HG03095 (cell line): ENCODE results near the gene DSG1.
"Not testable (repeated sequence)": the region's sequence is repeated elsewhere in the genome, so short reads cannot be mapped to it uniquely, and the experiment has no call there.

Experiments
- ATAC-seq: cut with Tn5 transposase; IDR thresholded peaks from one replicate; pipeline ENCODE4 v1.9.1; 2021; ENCODE audit warnings: moderate library complexity; ENCODE audit not compliant: unreplicated experiment

Gene DSG1

GRCh38 chr18:31329787-31330438 lies 12.0 kb downstream of the DSG1 start:
- no peak for ATAC-seq

GRCh38 chr18:31343454-31343853 lies 25.5 kb downstream of the DSG1 start:
- ATAC-seq, result no peak

- ATAC-seq, result not testable (repeated sequence)
These were observed 35.4 kb downstream of the DSG1 start for GRCh38 chr18:31353336-31353735.

GRCh38 chr18:31354990-31355389 lies 37.0 kb downstream of the DSG1 start:
- no peak for ATAC-seq

GRCh38 chr18:31356025-31356424 lies 38.1 kb downstream of the DSG1 start:
- no peak for ATAC-seq

GRCh38 chr18:31364190-31364589 lies 46.2 kb downstream of the DSG1 start:
- no peak for ATAC-seq

- ATAC-seq, result no peak
These were observed 51.5 kb downstream of the DSG1 start for GRCh38 chr18:31369478-31369877.

- ATAC-seq, result no peak
These were observed 54.0 kb downstream of the DSG1 start for GRCh38 chr18:31371989-31372388.

- no peak for ATAC-seq
These were observed 55.7 kb downstream of the DSG1 start for GRCh38 chr18:31373641-31374040.

- ATAC-seq, result no peak
These were observed 58.5 kb downstream of the DSG1 start, which contains the start of gene DSG4 for GRCh38 chr18:31376477-31376876. Gene DSG4, plus strand, starts transcription at chr18:31376777. Its CDS starts 135 bp downstream, at chr18:31376912.

GRCh38 chr18:31380912-31381311 lies 63.0 kb downstream of the DSG1 start:
- no peak for ATAC-seq

- ATAC-seq, result no peak
These were observed 64.1 kb downstream of the DSG1 start for GRCh38 chr18:31382107-31382506.

- ATAC-seq, result no peak
These were observed 68.8 kb downstream of the DSG1 start for GRCh38 chr18:31386741-31387140.

- no peak for ATAC-seq
These were observed 75.3 kb downstream of the DSG1 start for GRCh38 chr18:31393286-31393685.

- no peak for ATAC-seq
These were observed 79.0 kb downstream of the DSG1 start for GRCh38 chr18:31396796-31397612.

- no peak for ATAC-seq
These were observed 80.2 kb downstream of the DSG1 start for GRCh38 chr18:31398191-31398590.

- ATAC-seq, result no peak
These were observed 81.5 kb downstream of the DSG1 start for GRCh38 chr18:31399306-31400032.

GRCh38 chr18:31401156-31402025 lies 83.4 kb downstream of the DSG1 start:
- no peak for ATAC-seq

GRCh38 chr18:31402026-31402373 lies 84.0 kb downstream of the DSG1 start:
- no peak for ATAC-seq

- no peak for ATAC-seq
These were observed 85.4 kb downstream of the DSG1 start for GRCh38 chr18:31403409-31403808.
